Activated B cell treated with CpG ODN at 0.5 μM for 24 hours (primary cell): ENCODE results near the gene NDC1. TPM values are rescaled to one million over a fixed set of nuclear protein-coding genes. Genes with fewer than 3 reads are reported as not detected.

Source experiments
- ATAC-seq: fragments of 200-7000 bp; cut with Tn5 transposase; one replicate; pipeline ENCODE4 v1.10.0; 2021; ENCODE audit warnings: low read depth, mild to moderate bottlenecking, moderate library complexity
- CTCF ChIA-PET: fragments of 350-600 bp; sonication (Branson Sonifier 250); formaldehyde crosslinking; loops from one replicate; lab custom pipeline; 2021; ENCODE audit warnings: antibody characterized with exemption; lab: Charles Lee
- POLR2A ChIA-PET: fragments of 350-600 bp; sonication (Branson Sonifier 250); formaldehyde crosslinking; loops from one replicate; lab custom pipeline; 2021; ENCODE audit warnings: antibody characterized with exemption; lab: Charles Lee
- DNase-seq: peaks from one replicate; pipeline ENCODE4 v3.0.0; 2022
- H3K27ac Mint-ChIP-seq: one replicate; pipeline ENCODE4 v1.8.0; 2020; ENCODE audit warnings: mixed read lengths
- H3K27me3 Mint-ChIP-seq: one replicate; pipeline ENCODE4 v1.8.0; 2021; ENCODE audit warnings: mixed read lengths
- H3K36me3 Mint-ChIP-seq: one replicate; pipeline ENCODE4 v1.8.0; 2021; ENCODE audit warnings: low read depth, mixed read lengths
- H3K4me1 Mint-ChIP-seq: one replicate; pipeline ENCODE4 v1.8.0; 2021; ENCODE audit warnings: mixed read lengths
- H3K4me3 Mint-ChIP-seq: one replicate; pipeline ENCODE4 v1.8.0; 2020; ENCODE audit warnings: mild to moderate bottlenecking, mixed read lengths
- H3K9me3 Mint-ChIP-seq: one replicate; pipeline ENCODE4 v1.8.0; 2020; ENCODE audit warnings: mixed read lengths
- intact Hi-C: fragments of 100-400 bp; cut with micrococcal nuclease; formaldehyde crosslinking; loops from one replicate; pipeline ENCODE4 v1.15.1; 2024
- total RNA-seq: library from RNA; stranded (reverse); gene quantifications from 2 replicates; pipeline ENCODE4 v1.2.3, GENCODE V29; 2022
- TF ChIP-seq, protein P1 (sequence below): fragments of 200-600 bp; IDR thresholded peaks from one replicate; pipeline ENCODE4 v1.8.0; 2022; ENCODE audit warnings: antibody characterized with exemption, mild to moderate bottlenecking

NDC1 gene
- total RNA-seq, 1 donor from 2014 or later, result 10.6 TPM

DNA sequence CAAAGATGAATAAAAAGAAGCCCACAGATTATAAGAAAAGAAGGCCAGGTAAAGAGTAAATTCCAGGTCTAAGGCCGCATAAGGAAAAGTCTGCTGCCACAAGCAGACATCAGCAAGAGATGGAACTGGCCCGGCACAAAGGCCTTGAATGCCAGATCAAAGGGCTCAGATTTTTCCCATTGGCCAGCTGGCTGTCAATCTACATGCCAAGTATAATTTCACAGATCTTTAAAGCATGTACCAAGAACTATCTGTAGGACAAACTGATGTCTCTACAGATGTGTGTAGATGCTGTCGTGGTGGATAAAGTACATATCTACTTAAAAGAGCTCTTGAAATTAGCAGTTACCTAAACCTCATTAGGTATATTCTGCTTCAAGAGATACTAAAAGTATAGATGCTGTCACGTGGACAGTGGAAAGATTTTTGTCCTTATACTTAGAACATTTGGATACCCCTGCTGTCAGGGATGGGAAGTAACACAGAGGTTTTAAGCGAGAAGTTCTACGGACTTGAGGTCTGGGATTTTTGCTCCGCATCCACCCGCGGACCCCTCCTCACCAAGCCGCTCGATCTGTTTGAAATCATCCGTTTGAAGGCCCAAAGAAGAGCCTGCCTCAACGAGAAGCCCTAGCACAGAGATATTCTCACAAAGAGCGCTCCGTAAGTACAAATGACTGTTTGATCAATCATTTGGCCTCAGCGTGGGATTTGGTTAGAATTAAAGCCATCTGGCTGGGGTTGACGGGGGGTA is 109.2 kb downstream of the NDC1 start:
- intact Hi-C loops, result no loop called here
- Mint-ChIP-seq H3K4me1 (no peaks in the 10 kb centered on the region), H3K4me3 (no peak overlapping the region), H3K36me3 (no peaks in the 10 kb centered on the region), H3K27ac (no peak overlapping the region), H3K27me3 (peaks cover 20% of the 10 kb centered on the region), H3K9me3 (no peaks in the 10 kb centered on the region)
- TF ChIP-seq, protein P1, sequence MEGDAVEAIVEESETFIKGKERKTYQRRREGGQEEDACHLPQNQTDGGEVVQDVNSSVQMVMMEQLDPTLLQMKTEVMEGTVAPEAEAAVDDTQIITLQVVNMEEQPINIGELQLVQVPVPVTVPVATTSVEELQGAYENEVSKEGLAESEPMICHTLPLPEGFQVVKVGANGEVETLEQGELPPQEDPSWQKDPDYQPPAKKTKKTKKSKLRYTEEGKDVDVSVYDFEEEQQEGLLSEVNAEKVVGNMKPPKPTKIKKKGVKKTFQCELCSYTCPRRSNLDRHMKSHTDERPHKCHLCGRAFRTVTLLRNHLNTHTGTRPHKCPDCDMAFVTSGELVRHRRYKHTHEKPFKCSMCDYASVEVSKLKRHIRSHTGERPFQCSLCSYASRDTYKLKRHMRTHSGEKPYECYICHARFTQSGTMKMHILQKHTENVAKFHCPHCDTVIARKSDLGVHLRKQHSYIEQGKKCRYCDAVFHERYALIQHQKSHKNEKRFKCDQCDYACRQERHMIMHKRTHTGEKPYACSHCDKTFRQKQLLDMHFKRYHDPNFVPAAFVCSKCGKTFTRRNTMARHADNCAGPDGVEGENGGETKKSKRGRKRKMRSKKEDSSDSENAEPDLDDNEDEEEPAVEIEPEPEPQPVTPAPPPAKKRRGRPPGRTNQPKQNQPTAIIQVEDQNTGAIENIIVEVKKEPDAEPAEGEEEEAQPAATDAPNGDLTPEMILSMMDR, result no peak
- CTCF ChIA-PET, result no interaction called here
- no peak for ATAC-seq
- POLR2A ChIA-PET, result no interaction called here
- DNase-seq, result no peak

DNA sequence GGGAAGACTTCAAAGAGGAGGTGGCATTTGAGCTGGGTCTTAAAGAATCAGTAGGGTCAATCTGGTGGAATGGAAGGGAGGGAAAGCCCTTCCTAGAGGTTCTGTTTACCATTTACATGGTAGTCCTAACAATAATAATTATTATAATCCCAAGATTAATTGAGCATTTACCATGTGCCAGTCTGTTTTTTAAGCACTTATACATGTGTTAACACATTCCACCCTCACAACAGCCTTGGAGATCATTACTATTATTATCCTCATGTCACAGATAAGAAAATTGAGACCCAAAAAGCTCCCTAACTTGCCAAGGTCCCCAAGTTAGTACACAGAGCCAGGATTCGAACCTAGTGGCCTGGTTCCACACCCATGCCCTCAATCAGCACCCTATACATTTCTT is 109.9 kb downstream of the NDC1 start:
- TF ChIP-seq, protein P1, result no peak
- CTCF ChIA-PET, result no interaction called here

DNA sequence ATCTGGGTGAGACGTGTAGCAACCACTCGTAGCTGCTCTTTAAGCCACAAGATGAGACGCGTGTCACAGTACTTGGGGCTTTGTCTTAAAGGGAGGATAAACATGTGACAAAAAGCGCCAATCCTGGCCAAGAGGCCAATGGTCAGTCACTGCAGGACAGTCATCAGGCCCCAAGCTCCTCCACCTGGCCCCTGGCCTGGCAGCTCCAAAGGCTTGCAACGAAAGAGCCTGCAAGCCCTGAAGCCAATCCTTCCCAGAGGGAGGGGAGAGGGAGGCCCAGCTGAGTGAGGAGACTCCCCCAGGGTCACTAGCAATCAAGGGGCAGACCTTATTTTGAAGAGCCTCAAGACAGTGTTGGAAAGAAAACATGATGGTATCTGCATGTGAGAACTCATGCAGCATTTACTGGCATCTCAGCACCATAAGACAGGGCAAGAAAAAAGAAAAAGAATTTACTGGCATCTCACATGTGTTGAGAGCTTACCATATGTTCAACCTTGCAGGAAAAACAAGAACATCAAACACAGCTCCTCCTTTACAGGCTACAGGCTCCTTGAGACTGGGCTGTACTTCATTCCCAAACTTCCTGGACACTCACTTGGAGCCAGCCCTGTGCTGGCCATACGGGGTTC is 110.5 kb downstream of the NDC1 start:
- H3K27ac Mint-ChIP-seq, result no peak overlapping the region
- POLR2A ChIA-PET, result no interaction called here
- intact Hi-C loops, result no loop called here
- no peak overlapping the region for H3K4me3 Mint-ChIP-seq
- DNase-seq, result no peak
- no peaks in the 10 kb centered on the region for H3K4me1 Mint-ChIP-seq
- no peak for ATAC-seq
- H3K27me3 Mint-ChIP-seq, result peaks cover 16% of the 10 kb centered on the region
- no peaks in the 10 kb centered on the region for H3K36me3 Mint-ChIP-seq
- TF ChIP-seq, protein P1, result no peak
- H3K9me3 Mint-ChIP-seq, result no peaks in the 10 kb centered on the region
- CTCF ChIA-PET, result no interaction called here

More for the DNA sequence above, 109.9 kb downstream of the NDC1 start:
- peaks cover 16% of the 10 kb centered on the region for H3K27me3 Mint-ChIP-seq
- no peaks in the 10 kb centered on the region for H3K4me1 Mint-ChIP-seq
- DNase-seq, result no peak
- no peak for ATAC-seq
- intact Hi-C loops, result no loop called here
- H3K36me3 Mint-ChIP-seq, result no peaks in the 10 kb centered on the region
- H3K9me3 Mint-ChIP-seq, result no peaks in the 10 kb centered on the region
- no peak overlapping the region for H3K27ac Mint-ChIP-seq
- POLR2A ChIA-PET, result no interaction called here
- H3K4me3 Mint-ChIP-seq, result no peak overlapping the region

DNA sequence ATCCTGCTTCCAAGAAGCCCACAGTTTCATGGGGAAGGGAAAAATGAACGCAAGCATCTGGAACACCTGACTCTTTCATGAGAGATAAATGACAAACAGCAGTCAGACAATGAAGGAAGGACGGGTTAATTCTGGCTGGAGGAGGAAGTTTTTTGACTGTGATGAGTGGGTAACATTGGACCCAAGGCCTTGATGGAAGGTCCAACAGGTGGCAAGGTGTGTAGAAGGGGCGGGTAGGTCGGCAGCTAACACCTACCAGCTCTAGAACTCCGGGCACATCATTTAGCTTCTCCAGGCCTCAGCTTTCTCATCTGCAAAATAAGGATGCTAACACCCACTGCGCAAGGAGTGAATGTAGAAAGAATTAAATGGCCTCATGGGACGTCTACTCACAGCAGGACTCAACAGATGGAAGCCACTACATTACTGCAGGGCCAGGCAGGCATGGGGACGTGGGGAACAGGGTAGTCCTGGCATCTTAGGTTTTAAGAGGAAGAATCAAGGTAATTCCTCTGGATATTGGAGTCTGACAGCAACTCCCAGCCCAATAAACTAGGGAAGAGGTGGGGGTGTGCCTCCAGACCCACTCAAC is 112.0 kb downstream of the NDC1 start:
- Mint-ChIP-seq H3K9me3 (no peaks in the 10 kb centered on the region), H3K4me1 (no peaks in the 10 kb centered on the region), H3K27me3 (peaks cover 13% of the 10 kb centered on the region), H3K27ac (no peak overlapping the region), H3K36me3 (no peaks in the 10 kb centered on the region), H3K4me3 (no peak overlapping the region)
- TF ChIP-seq, protein P1, result no peak
- intact Hi-C loops, result no loop called here
- ChIA-PET POLR2A (no interaction called here), CTCF (no interaction called here)
- no peak for ATAC-seq
- no peak for DNase-seq

DNA sequence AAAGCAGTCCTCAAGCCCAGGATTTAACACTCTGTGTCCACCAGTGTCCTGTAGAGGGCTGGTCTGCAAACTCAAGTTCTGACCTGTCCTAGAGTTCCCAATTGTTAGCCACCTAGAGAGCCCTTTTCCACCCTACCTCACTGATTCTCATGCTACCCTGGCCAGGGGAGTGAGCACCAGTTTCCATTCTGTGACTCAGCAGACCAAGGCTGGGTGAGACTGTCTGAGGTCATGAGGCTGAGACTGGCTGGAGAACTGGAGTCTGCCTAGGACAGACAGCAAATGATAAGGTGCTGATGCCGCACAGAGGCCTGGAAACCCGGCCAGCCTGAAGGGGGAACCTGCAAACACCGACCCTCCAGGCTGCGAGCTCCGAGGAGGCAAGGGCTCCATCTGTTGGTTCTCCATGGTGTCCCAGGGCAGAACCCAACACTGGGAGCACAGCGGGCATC is 112.8 kb downstream of the NDC1 start:
- Mint-ChIP-seq H3K4me3 (no peak overlapping the region), H3K4me1 (no peaks in the 10 kb centered on the region), H3K27me3 (peaks cover 8% of the 10 kb centered on the region), H3K9me3 (no peaks in the 10 kb centered on the region), H3K27ac (no peak overlapping the region), H3K36me3 (no peaks in the 10 kb centered on the region)
- TF ChIP-seq, protein P1, result no peak
- ATAC-seq (no peak), DNase-seq (no peak)
- intact Hi-C loops, result no loop called here
- ChIA-PET CTCF (no interaction called here), POLR2A (no interaction called here)
